B cell (primary cell): ENCODE results near the gene CCL19. TPM values are rescaled to one million over a fixed set of nuclear protein-coding genes. Genes with fewer than 3 reads are reported as not detected.
A peak's percentile ranks its signal among the peaks of the same experiment; 100 is the strongest.

Experiments used
- ATAC-seq: fragments of 200-7000 bp; cut with Tn5 transposase; one replicate; pipeline ENCODE4 v1.10.0; 2021; ENCODE audit warnings: low read depth, mild to moderate bottlenecking, moderate number of reproducible peaks, moderate library complexity
- CTCF ChIA-PET: fragments of 350-600 bp; sonication (Branson Sonifier 250); formaldehyde crosslinking; loops from one replicate; lab custom pipeline; 2021; ENCODE audit warnings: antibody characterized with exemption, inconsistent platforms; lab: Charles Lee
- POLR2A ChIA-PET: fragments of 350-600 bp; sonication (Branson Sonifier 250); formaldehyde crosslinking; loops from one replicate; lab custom pipeline; 2021; ENCODE audit warnings: antibody characterized with exemption; lab: Charles Lee
- DNase-seq: peaks from one replicate; pipeline ENCODE4 v3.0.0; 2013
- H2AFZ ChIP-seq: 2 replicates; pipeline ENCODE4 v1.6.1; 2012; ENCODE audit warnings: mild to moderate bottlenecking, low read depth, low read length; ENCODE audit not compliant: insufficient read depth, poor library complexity, severe bottlenecking
- H3K27ac ChIP-seq, 2 donors: 1 replicate in 1 of 2; 2 replicates in 1 of 2; pipeline ENCODE4 v1.5.1; 2012 to 2013; ENCODE audit warnings: low read length in 2 of 2, mild to moderate bottlenecking in 2 of 2, moderate library complexity in 1 of 2
- H3K27me3 ChIP-seq, 4 experiments: fragments of 200-600 bp in 1 of 4; sonication (generic) in 1 of 4; replicated peaks in 1 of 4; 1 replicate in 2 of 4; 2 replicates in 2 of 4; pipeline versions ENCODE4 v1.6.1 to v1.7.0; 2013 to 2016; ENCODE audit warnings: low read length in 3 of 4, mild to moderate bottlenecking in 2 of 4, mixed read lengths in 1 of 4, moderate library complexity in 1 of 4; ENCODE audit not compliant: insufficient read depth in 4 of 4, control insufficient read depth in 3 of 4; ENCODE audit errors: control extremely low read depth in 1 of 4
- H3K36me3 ChIP-seq, 2 experiments: replicated peaks in 1 of 2; 1 replicate in 1 of 2; 2 replicates in 1 of 2; pipeline versions ENCODE4 v1.6.1 to v1.7.1; 2013; ENCODE audit warnings: low read length in 1 of 2; ENCODE audit not compliant: insufficient read depth in 2 of 2, control insufficient read depth in 1 of 2; ENCODE audit errors: control extremely low read depth in 1 of 2, extremely low read depth in 1 of 2
- H3K4me1 ChIP-seq, 2 donors: fragments of 200-600 bp in 1 of 2; sonication (generic) in 1 of 2; 1 replicate in 1 of 2; 2 replicates in 1 of 2; pipeline versions ENCODE4 v1.5.1 to v1.6.1; 2013 to 2017; ENCODE audit warnings: low read length in 2 of 2; ENCODE audit not compliant: control insufficient read depth in 2 of 2, insufficient read depth in 2 of 2
- H3K4me2 ChIP-seq: replicated peaks from 2 replicates; pipeline ENCODE3; 2012; ENCODE audit warnings: mild to moderate bottlenecking, low read depth, low read length; ENCODE audit not compliant: poor library complexity, severe bottlenecking
- H3K4me3 ChIP-seq, 5 experiments: fragments of 200-600 bp in 1 of 5; sonication (generic) in 1 of 5; 1 replicate in 3 of 5; 2 replicates in 2 of 5; pipeline versions ENCODE4 v1.5.1 to v1.7.0; 2011 to 2016; ENCODE audit warnings: low read length in 4 of 5, mild to moderate bottlenecking in 4 of 5, low read depth in 2 of 5, control low read depth in 1 of 5, moderate library complexity in 1 of 5; ENCODE audit not compliant: insufficient read depth in 1 of 5; ENCODE audit errors: control extremely low read depth in 1 of 5, extremely low read depth in 1 of 5
- H3K79me2 ChIP-seq: fragments of 200-600 bp; sonication (generic); one replicate; pipeline ENCODE4 v1.6.0; 2016; ENCODE audit warnings: low read length; ENCODE audit not compliant: control insufficient read depth, insufficient read depth
- H3K9ac ChIP-seq: fragments of 200-600 bp; sonication (generic); 2 replicates; pipeline ENCODE4 v1.6.1; 2017; ENCODE audit warnings: mild to moderate bottlenecking, low read length, moderate library complexity
- H3K9me3 ChIP-seq, 3 donors: one replicate each; pipeline versions ENCODE4 v1.6.1 to v1.7.1; 2013; ENCODE audit warnings: low read length in 2 of 3; ENCODE audit not compliant: control insufficient read depth in 2 of 3, insufficient read depth in 1 of 3; ENCODE audit errors: control extremely low read depth in 1 of 3
- H4K20me1 ChIP-seq: 2 replicates; pipeline ENCODE4 v1.6.0; 2012; ENCODE audit warnings: mild to moderate bottlenecking, low read length; ENCODE audit not compliant: insufficient read depth, control insufficient read depth, poor library complexity, severe bottlenecking
- H3K27ac Mint-ChIP-seq: one replicate; pipeline ENCODE4 v1.8.0; 2021; ENCODE audit warnings: mixed read lengths
- H3K27me3 Mint-ChIP-seq: one replicate; pipeline ENCODE4 v1.8.0; 2021; ENCODE audit warnings: mixed read lengths
- H3K4me1 Mint-ChIP-seq: one replicate; pipeline ENCODE4 v1.8.0; 2021; ENCODE audit warnings: mixed read lengths
- H3K4me3 Mint-ChIP-seq: one replicate; pipeline ENCODE4 v1.8.0; 2021; ENCODE audit warnings: mixed read lengths
- H3K9me3 Mint-ChIP-seq: one replicate; pipeline ENCODE4 v1.8.0; 2022; ENCODE audit warnings: mixed read lengths; ENCODE audit not compliant: insufficient read depth
- EZH2 ChIP-seq: IDR thresholded peaks from 2 replicates; pipeline ENCODE4 v1.6.1; 2012; ENCODE audit warnings: borderline replicate concordance, low read depth, mild to moderate bottlenecking, moderate library complexity, low read length; ENCODE audit not compliant: insufficient read depth, poor library complexity, severe bottlenecking
- WGBS: methylation state at CpG from one replicate; pipeline ENCODE4 v1.1.5; 2013; ENCODE audit warnings: missing lambda C conversion rate; ENCODE audit not compliant: insufficient coverage; 5-methylcytosine and 5-hydroxymethylcytosine counted together
- intact Hi-C: fragments of 100-400 bp; cut with micrococcal nuclease; formaldehyde crosslinking; loops from one replicate; pipeline ENCODE4 v1.10.0; 2022
- polyA plus RNA-seq: library from polyadenylated mRNA; depleted of rRNA; stranded (reverse); fragments of >200 nt; gene quantifications from 2 replicates; pipeline ENCODE4 v1.2.3, GENCODE V29; 2012
- total RNA-seq, 2 donors: library from RNA; stranded (reverse); fragments of 120-200 nt in 1 of 2; gene quantifications; 1 replicate in 1 of 2; 2 replicates in 1 of 2; pipeline versions ENCODE4 v1.2.3 to v1.2.4, GENCODE V29; 2013 to 2022
- TF ChIP-seq, protein P1 (sequence below): fragments of 200-600 bp; IDR thresholded peaks from one replicate; pipeline ENCODE4 v1.8.0; 2022; ENCODE audit warnings: antibody characterized with exemption, mild to moderate bottlenecking

Gene CCL19
- total and polyA plus RNA-seq, 2 donors (not counting 1 experiment from before 2014, with no cell fraction given): not detected

DNA sequence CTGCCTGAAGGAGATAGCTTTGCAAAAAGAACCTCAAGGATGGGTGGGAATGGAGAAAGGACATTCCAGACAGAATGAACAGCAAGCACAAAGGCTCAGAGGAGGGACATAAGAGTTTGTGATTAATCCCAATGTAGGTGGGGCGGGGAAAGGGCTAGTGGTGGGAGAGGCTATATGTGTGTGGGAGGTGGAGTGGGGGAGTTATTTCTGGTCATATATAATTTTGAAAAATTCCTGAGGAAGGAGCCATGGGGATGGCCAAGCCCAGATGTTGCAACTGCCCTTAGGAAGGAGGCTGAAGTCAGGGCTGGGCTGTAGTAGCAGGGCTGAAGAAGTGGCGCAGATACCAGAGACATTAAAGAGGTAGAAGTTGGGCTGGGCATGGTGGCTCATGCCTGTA is 15.2 kb downstream of the CCL19 start:
- no peak overlapping the region for H3K27ac ChIP-seq
- TF ChIP-seq, protein P1, sequence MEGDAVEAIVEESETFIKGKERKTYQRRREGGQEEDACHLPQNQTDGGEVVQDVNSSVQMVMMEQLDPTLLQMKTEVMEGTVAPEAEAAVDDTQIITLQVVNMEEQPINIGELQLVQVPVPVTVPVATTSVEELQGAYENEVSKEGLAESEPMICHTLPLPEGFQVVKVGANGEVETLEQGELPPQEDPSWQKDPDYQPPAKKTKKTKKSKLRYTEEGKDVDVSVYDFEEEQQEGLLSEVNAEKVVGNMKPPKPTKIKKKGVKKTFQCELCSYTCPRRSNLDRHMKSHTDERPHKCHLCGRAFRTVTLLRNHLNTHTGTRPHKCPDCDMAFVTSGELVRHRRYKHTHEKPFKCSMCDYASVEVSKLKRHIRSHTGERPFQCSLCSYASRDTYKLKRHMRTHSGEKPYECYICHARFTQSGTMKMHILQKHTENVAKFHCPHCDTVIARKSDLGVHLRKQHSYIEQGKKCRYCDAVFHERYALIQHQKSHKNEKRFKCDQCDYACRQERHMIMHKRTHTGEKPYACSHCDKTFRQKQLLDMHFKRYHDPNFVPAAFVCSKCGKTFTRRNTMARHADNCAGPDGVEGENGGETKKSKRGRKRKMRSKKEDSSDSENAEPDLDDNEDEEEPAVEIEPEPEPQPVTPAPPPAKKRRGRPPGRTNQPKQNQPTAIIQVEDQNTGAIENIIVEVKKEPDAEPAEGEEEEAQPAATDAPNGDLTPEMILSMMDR: no peak
- intact Hi-C loops: loop anchor here (2.0 kb wide), 1 partner anchor 27 kb away; no protein-coding TSS in a partner anchor
- Mint-ChIP-seq H3K4me3 (no peak overlapping the region), H3K4me1 (no peaks in the 10 kb centered on the region), H3K27me3 (no peaks in the 10 kb centered on the region), H3K9me3 (peaks cover 3% of the 10 kb centered on the region), H3K27ac (no peak overlapping the region)
- H3K9ac ChIP-seq: no peak overlapping the region
- H4K20me1 ChIP-seq: no peaks in the 10 kb centered on the region
- ChIA-PET POLR2A (no interaction called here), CTCF (interaction anchor here (0.6 to 1.7 kb wide), 3 partner anchors 23 to 198 kb away, joined by 3 to 15 read pairs (median 3); no protein-coding TSS in a partner anchor)
- WGBS: 100% methylated on average over 2 of the region's 2 CpGs
- H3K79me2 ChIP-seq: no peaks in the 10 kb centered on the region
- no peak overlapping the region for H3K4me2 ChIP-seq
- H3K9me3 ChIP-seq: no peaks in the 10 kb centered on the region
- H3K27me3 ChIP-seq: peaks cover 0 to 2% (median 0%) of the 10 kb centered on the region in 4 experiments
- no peak for ATAC-seq
- no peaks in the 10 kb centered on the region for H3K36me3 ChIP-seq
- no peak overlapping the region for H2AFZ ChIP-seq
- H3K4me1 ChIP-seq: no peaks in the 10 kb centered on the region
- H3K4me3 ChIP-seq: no peak overlapping the region
- no peak for DNase-seq

DNA sequence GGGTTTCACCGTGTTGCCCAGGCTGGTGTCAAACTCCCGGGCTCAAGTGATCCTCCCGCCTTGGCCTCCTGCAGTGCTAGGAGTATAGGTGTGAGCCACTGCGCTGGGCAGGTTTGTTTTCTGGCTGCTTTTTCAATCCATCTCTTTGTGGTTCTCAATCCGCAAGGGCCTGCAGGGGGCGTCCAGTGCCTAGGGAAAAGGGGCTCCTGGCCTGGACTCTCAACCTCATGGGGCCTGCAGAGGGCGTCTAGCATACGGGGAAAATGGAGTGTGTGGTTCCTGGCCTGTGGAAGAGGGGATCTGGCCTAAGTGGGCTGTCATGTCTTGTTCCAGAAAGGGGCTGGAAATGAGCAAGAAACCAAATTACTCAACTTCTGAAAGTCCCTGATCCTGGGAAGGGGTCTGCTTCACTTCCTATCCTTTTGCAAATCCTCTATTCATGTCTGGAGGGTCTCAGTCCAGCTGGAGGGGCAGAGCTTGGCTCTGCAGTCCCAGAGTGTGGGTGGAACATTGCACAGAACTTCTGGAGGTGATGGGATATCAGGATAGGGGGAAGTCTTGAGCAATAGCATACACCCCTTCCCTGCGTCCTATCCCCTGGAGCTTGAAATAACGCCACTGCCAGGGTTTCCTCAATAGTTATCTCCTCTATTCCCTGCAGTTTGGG is 15.9 kb downstream of the CCL19 start:
- POLR2A ChIA-PET: no interaction called here
- CTCF ChIA-PET: interaction anchor here (0.6 to 1.7 kb wide), 3 partner anchors 24 to 197 kb away, joined by 3 to 15 read pairs (median 3); no protein-coding TSS in a partner anchor
- Mint-ChIP-seq H3K4me1 (no peaks in the 10 kb centered on the region), H3K27me3 (no peaks in the 10 kb centered on the region), H3K9me3 (peaks cover 3% of the 10 kb centered on the region), H3K27ac (no peak overlapping the region), H3K4me3 (no peak overlapping the region)
- Histone ChIP-seq H2AFZ (no peak overlapping the region), H3K4me2 (no peak overlapping the region), H3K79me2 (no peaks in the 10 kb centered on the region), H3K36me3 (no peaks in the 10 kb centered on the region), H3K9me3 (peaks cover 0 to 1% (median 1%) of the 10 kb centered on the region in 3 donors), H4K20me1 (no peaks in the 10 kb centered on the region), H3K9ac (no peak overlapping the region), H3K27ac (no peak overlapping the region), H3K4me1 (no peaks in the 10 kb centered on the region), H3K27me3 (peaks cover 0 to 2% (median 0%) of the 10 kb centered on the region in 4 experiments), H3K4me3 (no peak overlapping the region)
- intact Hi-C loops: loop anchor here (2.0 kb wide), 1 partner anchor 28 kb away; no protein-coding TSS in a partner anchor
- ATAC-seq (peak; percentile 54), DNase-seq (peak; percentile 55)
- 8% methylated on average over 6 of the region's 10 CpGs for WGBS
- TF ChIP-seq, protein P1: peak; percentile 32
- no peak for TF ChIP-seq EZH2
